ENCODE measurements around the gene GRIN2A. TPM values are rescaled to one million over a fixed set of nuclear protein-coding genes. Genes with fewer than 3 reads are reported as not detected.

Gene GRIN2A
- total and polyA plus RNA-seq, 2 donors (not counting 1 experiment from before 2014, with no cell fraction given) = 0.44 TPM; not detected in 1

DNA sequence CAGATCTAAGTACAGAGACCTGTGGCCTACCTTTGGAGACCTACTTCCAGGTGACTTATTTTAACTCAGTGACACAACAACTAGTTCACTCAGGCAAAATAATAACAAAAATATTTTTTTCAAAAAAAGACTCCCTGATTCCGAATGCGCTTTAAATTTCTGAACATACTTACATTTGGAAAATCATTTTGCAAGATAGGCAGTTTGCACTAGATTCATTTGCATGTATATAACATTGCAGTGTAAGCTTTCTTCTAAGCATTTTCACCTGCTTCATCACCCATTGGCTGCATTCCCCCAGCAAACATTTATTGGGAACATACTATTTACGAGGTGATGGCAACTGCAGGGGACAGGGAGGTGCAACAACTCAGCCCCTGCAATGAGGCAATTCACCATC is 166.8 kb downstream of the GRIN2A start:
- Histone ChIP-seq H4K20me1 (ENCODE audit: control insufficient read depth, insufficient read depth, low read length, poor library complexity, severe bottlenecking) (no peaks in the 10 kb centered on the region), H3K27ac (ENCODE audit: low read length in 2 of 2) (no peak overlapping the region), H3K4me2 (replicated peaks; ENCODE audit: low read depth, low read length, poor library complexity, severe bottlenecking) (no peak overlapping the region), H3K36me3 (replicated peaks in 1 of 2; ENCODE audit: control extremely low read depth in 1 of 2, control insufficient read depth in 1 of 2, extremely low read depth in 1 of 2, insufficient read depth in 2 of 2, low read length in 1 of 2) (no peaks in the 10 kb centered on the region), H2AFZ (ENCODE audit: insufficient read depth, low read depth, low read length, poor library complexity, severe bottlenecking) (no peak overlapping the region), H3K4me1 (ENCODE audit: control insufficient read depth in 2 of 2, insufficient read depth in 2 of 2, low read length in 2 of 2) (no peaks in the 10 kb centered on the region), H3K9ac (ENCODE audit: low read length) (no peak overlapping the region), H3K9me3 (ENCODE audit: control extremely low read depth in 1 of 3, control insufficient read depth in 2 of 3, insufficient read depth in 1 of 3, low read length in 2 of 3) (no peaks in the 10 kb centered on the region), H3K79me2 (ENCODE audit: control insufficient read depth, insufficient read depth, low read length) (no peaks in the 10 kb centered on the region), H3K27me3 (replicated peaks in 1 of 4; ENCODE audit: control extremely low read depth in 1 of 4, control insufficient read depth in 3 of 4, insufficient read depth in 4 of 4, low read length in 3 of 4) (peaks cover 0 to 5% (median 0%) of the 10 kb centered on the region in 4 experiments), H3K4me3 (ENCODE audit: control extremely low read depth in 1 of 5, extremely low read depth in 1 of 5, insufficient read depth in 1 of 5, low read depth in 2 of 5, low read length in 4 of 5) (no peak overlapping the region)
- ChIA-PET POLR2A (no interaction called here), CTCF (interaction anchor here (0.7 kb wide), 1 partner anchor 18 kb away, joined by 3 read pairs; no protein-coding TSS in a partner anchor)
- Mint-ChIP-seq H3K27me3 (peaks cover 42% of the 10 kb centered on the region), H3K4me3 (no peak overlapping the region), H3K4me1 (no peaks in the 10 kb centered on the region), H3K27ac (no peak overlapping the region), H3K9me3 (ENCODE audit: insufficient read depth) (no peaks in the 10 kb centered on the region)
- intact Hi-C loops (cut with micrococcal nuclease) = no loop called here
- 83% methylated on average over 1 of the region's 3 CpGs for WGBS (ENCODE audit: insufficient coverage)
- ATAC-seq (ENCODE audit: low read depth) = no peak
- TF ChIP-seq EZH2 (IDR thresholded peaks at IDR 0.05; ENCODE audit: borderline replicate concordance, insufficient read depth, low read depth, low read length, poor library complexity, severe bottlenecking) = no peak
- TF ChIP-seq, protein P1, sequence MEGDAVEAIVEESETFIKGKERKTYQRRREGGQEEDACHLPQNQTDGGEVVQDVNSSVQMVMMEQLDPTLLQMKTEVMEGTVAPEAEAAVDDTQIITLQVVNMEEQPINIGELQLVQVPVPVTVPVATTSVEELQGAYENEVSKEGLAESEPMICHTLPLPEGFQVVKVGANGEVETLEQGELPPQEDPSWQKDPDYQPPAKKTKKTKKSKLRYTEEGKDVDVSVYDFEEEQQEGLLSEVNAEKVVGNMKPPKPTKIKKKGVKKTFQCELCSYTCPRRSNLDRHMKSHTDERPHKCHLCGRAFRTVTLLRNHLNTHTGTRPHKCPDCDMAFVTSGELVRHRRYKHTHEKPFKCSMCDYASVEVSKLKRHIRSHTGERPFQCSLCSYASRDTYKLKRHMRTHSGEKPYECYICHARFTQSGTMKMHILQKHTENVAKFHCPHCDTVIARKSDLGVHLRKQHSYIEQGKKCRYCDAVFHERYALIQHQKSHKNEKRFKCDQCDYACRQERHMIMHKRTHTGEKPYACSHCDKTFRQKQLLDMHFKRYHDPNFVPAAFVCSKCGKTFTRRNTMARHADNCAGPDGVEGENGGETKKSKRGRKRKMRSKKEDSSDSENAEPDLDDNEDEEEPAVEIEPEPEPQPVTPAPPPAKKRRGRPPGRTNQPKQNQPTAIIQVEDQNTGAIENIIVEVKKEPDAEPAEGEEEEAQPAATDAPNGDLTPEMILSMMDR (IDR thresholded peaks at IDR 0.05) = no peak
- no peak for DNase-seq

DNA sequence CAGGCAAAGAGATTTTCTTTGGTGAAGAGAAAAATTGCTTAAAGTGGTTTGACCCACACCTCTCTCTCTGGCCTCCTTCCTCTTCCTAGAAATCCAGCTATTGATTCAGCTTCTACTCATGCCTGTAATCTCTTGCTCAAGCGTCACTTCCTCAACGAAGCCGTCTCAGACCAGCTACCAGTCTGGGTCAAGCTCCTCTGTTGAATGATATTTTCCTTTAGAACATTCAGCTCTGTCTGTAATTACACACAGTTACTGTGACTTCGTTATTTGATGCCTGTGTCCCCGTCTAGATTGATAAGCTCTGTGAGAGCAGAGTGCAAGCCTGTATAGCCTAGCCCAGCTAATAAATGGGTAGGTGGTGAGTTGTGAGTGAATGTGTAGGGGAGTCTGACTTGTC is 168.5 kb downstream of the GRIN2A start:
- peaks cover 0 to 5% (median 0%) of the 10 kb centered on the region in 4 experiments for H3K27me3 ChIP-seq (replicated peaks in 1 of 4; ENCODE audit: control extremely low read depth in 1 of 4, control insufficient read depth in 3 of 4, insufficient read depth in 4 of 4, low read length in 3 of 4)
- H3K4me2 ChIP-seq (replicated peaks; ENCODE audit: low read depth, low read length, poor library complexity, severe bottlenecking) = no peak overlapping the region
- no peak overlapping the region for H3K4me3 ChIP-seq (ENCODE audit: control extremely low read depth in 1 of 5, extremely low read depth in 1 of 5, insufficient read depth in 1 of 5, low read depth in 2 of 5, low read length in 4 of 5)
- no peak overlapping the region for H3K9ac ChIP-seq (ENCODE audit: low read length)
- ChIA-PET POLR2A (no interaction called here), CTCF (no interaction called here)
- H3K9me3 ChIP-seq (ENCODE audit: control extremely low read depth in 1 of 3, control insufficient read depth in 2 of 3, insufficient read depth in 1 of 3, low read length in 2 of 3) = no peaks in the 10 kb centered on the region
- no peak overlapping the region for H3K4me3 Mint-ChIP-seq
- H3K27me3 Mint-ChIP-seq = peaks cover 42% of the 10 kb centered on the region
- no peaks in the 10 kb centered on the region for H4K20me1 ChIP-seq (ENCODE audit: control insufficient read depth, insufficient read depth, low read length, poor library complexity, severe bottlenecking)
- intact Hi-C loops (cut with micrococcal nuclease) = no loop called here
- no peak for DNase-seq
- no peaks in the 10 kb centered on the region for H3K4me1 Mint-ChIP-seq
- no peak overlapping the region for H3K27ac ChIP-seq (ENCODE audit: low read length in 2 of 2)
- ATAC-seq (ENCODE audit: low read depth) = no peak
- H3K27ac Mint-ChIP-seq = no peak overlapping the region
- TF ChIP-seq, protein P1 (IDR thresholded peaks at IDR 0.05) = no peak
- TF ChIP-seq EZH2 (IDR thresholded peaks at IDR 0.05; ENCODE audit: borderline replicate concordance, insufficient read depth, low read depth, low read length, poor library complexity, severe bottlenecking) = no peak
- no peaks in the 10 kb centered on the region for H3K79me2 ChIP-seq (ENCODE audit: control insufficient read depth, insufficient read depth, low read length)
- H2AFZ ChIP-seq (ENCODE audit: insufficient read depth, low read depth, low read length, poor library complexity, severe bottlenecking) = no peak overlapping the region
- no peaks in the 10 kb centered on the region for H3K9me3 Mint-ChIP-seq (ENCODE audit: insufficient read depth)
- 32% methylated on average over 3 of the region's 5 CpGs for WGBS (ENCODE audit: insufficient coverage)
- H3K36me3 ChIP-seq (replicated peaks in 1 of 2; ENCODE audit: control extremely low read depth in 1 of 2, control insufficient read depth in 1 of 2, extremely low read depth in 1 of 2, insufficient read depth in 2 of 2, low read length in 1 of 2) = no peaks in the 10 kb centered on the region
- no peaks in the 10 kb centered on the region for H3K4me1 ChIP-seq (ENCODE audit: control insufficient read depth in 2 of 2, insufficient read depth in 2 of 2, low read length in 2 of 2)
